CD4-positive, alpha-beta T cell treated with Interleukin-6 at 100 ng/mL for 8 hours (primary cell): ENCODE results near the gene RRP9.
A peak's percentile ranks its signal among the peaks of the same experiment; 100 is the strongest.

Experiments used
- DNase-seq: peaks from one replicate; pipeline ENCODE4 v3.0.0-alpha.2; 2020; ENCODE audit warnings: mixed read lengths, low spot score

Gene RRP9

DNA sequence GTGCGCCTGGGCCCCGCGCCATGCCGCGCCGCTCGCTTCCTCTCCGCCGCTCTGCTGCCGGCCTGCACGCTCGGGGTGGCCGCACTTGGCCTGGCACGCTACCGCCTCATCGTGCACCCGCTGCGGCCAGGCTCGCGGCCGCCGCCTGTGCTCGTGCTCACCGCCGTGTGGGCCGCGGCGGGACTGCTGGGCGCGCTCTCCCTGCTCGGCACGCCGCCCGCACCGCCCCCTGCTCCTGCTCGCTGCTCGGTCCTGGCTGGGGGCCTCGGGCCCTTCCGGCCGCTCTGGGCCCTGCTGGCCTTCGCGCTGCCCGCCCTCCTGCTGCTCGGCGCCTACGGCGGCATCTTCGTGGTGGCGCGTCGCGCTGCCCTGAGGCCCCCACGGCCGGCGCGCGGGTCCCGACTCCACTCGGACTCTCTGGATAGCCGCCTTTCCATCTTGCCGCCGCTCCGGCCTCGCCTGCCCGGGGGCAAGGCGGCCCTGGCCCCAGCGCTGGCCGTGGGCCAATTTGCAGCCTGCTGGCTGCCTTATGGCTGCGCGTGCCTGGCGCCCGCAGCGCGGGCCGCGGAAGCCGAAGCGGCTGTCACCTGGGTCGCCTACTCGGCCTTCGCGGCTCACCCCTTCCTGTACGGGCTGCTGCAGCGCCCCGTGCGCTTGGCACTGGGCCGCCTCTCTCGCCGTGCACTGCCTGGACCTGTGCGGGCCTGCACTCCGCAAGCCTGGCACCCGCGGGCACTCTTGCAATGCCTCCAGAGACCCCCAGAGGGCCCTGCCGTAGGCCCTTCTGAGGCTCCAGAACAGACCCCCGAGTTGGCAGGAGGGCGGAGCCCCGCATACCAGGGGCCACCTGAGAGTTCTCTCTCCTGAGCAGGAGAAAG is 14.4 kb upstream of the RRP9 start:
- no peak for DNase-seq

DNA sequence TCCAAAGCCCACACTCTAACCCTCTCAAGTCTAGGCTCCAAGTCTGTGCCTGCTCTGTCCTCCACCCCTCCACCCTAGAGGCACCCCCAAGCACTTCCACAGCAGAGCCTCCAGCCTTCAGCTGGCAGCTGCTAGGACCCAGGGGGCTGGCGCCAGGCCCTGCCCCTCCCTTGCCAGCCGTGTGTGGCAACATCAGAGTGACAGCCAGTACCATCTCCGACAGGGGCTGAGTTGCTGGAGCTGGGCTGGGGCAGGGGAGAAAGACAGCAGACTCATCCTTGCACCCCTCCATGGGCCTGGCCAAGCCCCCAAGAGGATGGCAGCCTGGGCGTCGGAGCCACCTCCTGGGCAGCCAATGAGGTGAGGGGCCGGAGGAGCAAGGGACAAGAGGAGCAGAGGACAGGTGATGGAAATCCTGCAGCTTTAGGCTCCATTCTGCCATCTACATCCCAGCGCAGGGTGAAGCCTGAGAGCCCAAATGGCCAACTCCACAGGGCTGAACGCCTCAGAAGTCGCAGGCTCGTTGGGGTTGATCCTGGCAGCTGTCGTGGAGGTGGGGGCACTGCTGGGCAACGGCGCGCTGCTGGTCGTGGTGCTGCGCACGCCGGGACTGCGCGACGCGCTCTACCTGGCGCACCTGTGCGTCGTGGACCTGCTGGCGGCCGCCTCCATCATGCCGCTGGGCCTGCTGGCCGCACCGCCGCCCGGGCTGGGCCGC is 13.6 kb upstream of the RRP9 start, which contains the start of gene GPR62:
Gene GPR62 (plus strand): TSS at position 207 of the 718 bp plus-strand sequence. CDS start 272 bp downstream, at position 479.
- no peak for DNase-seq

DNA sequence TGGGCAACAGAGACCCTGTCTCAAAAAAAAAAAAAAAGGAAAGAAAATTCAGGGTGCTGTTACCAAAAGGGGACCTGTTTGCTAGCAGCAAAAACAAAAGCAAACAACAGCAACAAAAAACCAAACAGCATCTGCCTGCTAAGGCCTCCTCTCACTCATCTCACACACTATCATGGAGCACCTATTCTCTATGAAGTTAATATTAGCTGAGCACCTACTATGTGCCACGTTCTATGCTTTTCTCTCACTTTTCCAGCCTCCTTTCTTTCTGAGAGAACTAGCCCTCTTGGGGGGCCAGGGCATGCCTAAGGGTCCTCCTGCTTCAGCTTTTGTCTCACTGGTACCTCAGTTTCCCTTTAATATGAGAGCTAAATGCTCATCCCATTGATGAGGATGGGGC is 13.0 kb upstream of the RRP9 start:
- no peak for DNase-seq

DNA sequence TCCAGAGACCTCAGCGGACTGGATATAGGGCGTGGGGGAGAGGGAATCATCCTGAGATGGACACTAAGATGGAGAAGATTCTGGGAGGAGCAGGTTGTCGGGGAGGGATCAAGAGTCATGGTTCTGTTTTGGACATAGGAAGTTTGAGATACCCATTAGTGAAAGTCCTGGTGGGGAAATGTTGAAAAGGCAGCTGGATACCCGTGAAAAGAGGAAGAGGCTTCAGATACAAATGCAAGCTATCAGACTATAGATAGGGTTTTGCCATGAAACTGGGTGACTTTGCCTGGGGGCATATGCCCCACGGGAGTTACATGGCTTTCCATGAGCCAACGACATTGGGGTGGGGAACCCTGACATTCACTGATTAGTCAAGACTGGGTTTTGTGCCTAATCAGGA is 12.4 kb upstream of the RRP9 start:
- DNase-seq: no peak

DNA sequence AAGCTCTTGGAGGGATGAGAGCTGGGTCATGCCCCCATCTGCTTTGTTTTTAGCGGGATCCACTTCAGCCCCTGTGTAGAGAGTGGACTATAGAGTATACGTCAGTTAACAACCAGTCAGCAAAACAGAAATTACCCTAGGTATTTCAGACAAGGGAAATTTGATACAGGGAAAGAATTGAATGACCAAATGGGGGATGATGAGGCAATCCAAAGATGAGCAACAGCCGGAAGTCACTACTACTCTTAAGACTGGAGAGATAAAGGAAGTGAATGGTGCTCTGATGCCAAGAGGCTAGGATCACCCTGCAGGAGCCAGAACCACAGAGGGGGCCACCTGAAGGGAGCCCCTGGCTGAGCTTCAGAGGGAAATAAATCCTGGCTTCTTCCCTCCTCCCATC is 11.7 kb upstream of the RRP9 start:
- DNase-seq: no peak

DNA sequence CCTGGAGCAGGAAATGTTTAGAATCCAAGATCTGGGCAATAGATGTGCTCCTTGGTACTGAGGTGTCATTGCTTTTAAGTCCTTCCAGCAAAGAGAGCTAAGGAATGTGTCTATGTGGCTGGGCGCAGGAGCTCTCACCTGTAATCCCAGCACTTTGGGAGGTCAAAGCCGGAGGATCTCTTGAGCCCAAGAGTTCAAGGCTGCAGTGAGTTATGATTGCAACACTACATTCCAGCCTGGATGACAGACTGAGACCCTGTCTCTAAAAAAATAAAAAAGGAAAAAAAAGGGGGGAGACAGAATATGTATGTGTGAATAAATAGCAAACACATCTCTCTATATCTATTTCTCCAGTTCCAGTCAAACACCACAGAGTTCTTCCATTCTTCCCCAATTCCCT is 9.2 kb upstream of the RRP9 start:
- DNase-seq: no peak

DNA sequence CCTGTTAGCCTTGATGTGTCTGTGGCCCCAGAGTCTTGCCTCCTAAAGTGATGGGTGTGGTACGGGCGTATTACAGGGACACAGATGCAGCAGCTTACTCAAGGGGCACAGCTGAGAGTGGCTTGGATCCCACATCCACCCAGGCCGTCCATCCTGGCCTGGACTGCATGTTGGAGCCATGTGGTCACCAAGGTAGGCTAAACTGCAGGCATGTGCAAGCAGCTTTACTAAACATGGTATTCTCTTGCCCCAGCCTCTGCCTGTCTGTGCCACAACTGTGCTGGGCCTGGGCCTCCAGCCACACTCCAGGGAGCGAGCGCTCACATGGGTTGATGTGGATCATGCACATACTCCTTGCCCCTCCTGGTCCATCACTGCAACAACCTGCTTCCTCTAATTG is 7.4 kb upstream of the RRP9 start:
- no peak for DNase-seq

DNA sequence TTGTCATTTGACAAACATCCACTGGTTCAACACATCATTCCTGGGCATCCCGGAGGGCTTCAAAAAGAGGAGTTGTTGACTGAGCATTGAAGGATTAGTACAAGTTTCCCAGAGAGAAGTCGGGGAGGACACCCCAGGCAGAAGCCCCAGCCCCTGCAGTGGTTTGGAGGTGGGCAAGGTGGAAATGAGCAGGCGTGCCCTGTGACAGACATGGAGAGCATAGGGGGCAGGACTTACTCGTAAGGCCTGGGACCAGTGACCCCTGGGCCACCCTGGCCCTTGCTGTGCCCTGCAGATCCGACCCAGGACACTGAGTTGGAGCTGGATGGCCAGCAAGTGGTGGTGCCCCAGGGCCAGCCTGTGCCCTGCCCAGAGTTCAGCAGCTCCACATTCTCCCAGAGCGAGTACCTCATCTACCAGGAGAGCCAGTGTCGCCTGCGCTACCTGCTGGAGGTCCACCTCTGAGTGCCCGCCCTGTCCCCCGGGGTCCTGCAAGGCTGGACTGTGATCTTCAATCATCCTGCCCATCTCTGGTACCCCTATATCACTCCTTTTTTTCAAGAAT is 6.4 kb upstream of the RRP9 start:
- no peak for DNase-seq

DNA sequence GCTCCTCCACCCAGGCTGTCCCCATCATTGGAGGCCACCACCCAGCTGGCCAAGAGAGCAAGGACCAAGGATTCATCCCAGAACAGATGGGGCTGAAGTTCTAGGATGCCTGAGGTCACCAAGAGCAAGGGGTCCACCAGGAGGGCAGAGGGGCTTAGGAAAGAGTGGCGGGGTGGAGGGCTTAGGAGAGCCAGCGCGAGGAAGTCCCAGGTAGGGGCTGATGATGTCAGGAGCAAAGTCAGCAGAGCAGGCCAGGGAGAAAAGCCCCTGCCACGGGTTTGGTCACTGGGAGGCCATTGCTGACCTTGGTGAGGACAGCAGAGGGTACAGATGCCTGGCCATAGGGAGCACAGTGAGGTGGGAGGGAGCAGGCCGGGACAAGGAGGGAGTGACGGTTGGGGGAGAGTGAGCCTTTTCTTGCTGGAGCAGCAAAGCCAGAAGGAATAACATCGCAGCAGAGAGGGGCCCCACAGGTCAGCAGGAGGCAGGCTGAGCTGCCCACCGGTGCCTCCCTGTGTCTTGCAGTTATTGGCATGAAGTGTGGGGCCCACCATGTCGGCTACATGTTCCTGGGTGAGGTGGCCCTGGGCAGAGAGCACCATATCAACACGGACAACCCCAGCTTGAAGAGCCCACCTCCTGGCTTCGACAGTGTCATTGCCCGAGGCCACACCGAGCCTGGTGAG is 5.7 kb upstream of the RRP9 start:
- no peak for DNase-seq

DNA sequence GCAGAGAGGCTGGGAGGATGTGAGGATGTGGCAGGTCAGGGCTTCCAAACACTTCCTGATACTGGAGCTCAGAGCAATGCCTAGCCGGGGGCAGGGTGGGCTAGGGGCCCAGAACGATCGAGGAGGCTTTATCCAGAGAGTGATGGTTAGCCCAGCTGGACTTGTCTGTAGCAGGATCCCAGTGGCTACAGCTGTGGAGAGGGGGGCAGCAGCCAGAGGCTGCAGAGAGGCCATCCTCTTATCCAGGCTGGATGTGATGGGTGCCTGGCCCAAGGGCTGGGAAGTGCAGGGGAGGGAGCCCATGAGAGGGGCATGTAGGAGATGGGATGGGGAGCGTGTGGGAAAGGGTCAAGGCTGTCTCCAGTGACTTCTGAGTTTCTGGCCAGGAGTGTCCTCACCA is 5.1 kb upstream of the RRP9 start:
- no peak for DNase-seq

DNA sequence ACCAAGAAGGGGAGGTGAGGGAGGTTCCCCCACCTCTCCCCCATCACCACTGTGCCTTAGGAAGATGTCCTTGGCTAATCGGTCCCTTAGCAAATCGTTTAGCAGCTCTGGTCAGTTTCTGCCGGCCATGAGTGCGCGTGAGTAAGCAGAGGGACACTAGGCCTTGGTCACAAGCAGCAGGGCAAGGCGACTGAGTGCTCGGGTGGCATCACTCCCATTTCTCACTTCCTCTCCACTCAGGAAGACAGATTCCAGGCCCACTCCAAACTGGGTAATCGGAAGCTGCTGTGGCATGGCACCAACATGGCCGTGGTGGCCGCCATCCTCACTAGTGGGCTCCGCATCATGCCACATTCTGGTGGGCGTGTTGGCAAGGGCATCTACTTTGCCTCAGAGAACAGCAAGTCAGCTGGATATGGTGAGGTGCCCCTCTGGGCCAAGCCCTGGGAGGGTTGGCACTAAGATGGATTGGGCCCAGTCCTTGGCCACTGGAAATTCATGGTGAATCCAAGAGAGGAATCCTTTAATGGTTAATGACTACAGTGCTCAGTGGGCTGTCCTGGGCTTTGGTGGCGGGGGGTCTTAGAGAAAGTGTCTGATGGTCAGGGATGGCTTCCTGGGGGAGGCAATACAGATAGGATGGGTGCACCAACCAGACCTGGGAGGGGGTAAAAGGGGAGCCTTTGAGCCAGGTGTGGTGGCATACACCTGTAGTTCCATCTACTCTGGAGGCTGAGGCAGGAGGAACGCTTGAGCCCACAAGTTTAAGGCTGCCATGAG is 4.4 kb upstream of the RRP9 start:
- DNase-seq: no peak

DNA sequence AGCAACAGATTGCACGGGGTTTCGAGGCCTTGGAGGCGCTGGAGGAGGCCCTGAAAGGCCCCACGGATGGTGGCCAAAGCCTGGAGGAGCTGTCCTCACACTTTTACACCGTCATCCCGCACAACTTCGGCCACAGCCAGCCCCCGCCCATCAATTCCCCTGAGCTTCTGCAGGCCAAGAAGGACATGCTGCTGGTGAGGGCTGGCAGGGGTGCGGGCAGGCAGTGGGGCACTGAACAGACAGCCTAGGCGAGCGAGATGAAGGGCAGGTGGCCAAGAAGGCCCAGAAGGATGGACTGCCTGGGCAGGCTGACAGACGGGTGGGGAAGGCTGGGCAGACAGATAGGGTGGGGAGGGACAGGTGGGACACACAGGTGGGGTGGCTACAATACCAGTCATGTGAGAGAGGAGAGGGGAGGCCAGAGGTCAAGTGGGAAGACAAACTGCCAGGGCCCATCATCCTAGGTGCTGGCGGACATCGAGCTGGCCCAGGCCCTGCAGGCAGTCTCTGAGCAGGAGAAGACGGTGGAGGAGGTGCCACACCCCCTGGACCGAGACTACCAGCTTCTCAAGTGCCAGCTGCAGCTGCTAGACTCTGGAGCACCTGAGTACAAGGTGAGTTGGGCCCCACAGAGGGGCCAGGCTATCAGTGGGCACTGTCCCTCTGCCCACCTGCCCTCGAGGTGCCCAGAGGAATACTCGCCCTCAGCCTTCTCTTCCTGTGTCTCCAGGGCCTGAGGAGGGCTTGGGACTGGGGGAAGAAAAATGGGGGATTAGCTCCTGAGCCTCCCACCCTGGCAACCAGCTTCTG is 3.5 kb upstream of the RRP9 start:
- no peak for DNase-seq

DNA sequence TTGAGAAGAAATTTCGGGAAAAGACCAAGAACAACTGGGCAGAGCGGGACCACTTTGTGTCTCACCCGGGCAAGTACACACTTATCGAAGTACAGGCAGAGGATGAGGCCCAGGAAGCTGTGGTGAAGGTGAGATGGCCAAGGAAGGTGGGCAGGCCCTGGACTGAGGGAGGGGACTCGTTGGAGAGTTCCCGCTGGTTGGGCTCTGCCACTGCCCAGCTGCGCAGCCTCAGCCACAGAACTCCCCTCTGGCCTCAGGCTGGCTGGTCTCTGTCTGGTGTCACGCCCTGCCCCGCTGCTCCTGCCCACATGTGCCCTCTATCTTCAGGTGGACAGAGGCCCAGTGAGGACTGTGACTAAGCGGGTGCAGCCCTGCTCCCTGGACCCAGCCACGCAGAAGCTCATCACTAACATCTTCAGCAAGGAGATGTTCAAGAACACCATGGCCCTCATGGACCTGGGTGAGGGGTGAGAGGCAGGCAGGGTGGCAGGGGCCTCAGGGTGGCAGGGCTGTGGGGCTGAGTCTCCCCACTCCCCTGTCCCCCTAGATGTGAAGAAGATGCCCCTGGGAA is 2.8 kb upstream of the RRP9 start:
- DNase-seq: no peak

DNA sequence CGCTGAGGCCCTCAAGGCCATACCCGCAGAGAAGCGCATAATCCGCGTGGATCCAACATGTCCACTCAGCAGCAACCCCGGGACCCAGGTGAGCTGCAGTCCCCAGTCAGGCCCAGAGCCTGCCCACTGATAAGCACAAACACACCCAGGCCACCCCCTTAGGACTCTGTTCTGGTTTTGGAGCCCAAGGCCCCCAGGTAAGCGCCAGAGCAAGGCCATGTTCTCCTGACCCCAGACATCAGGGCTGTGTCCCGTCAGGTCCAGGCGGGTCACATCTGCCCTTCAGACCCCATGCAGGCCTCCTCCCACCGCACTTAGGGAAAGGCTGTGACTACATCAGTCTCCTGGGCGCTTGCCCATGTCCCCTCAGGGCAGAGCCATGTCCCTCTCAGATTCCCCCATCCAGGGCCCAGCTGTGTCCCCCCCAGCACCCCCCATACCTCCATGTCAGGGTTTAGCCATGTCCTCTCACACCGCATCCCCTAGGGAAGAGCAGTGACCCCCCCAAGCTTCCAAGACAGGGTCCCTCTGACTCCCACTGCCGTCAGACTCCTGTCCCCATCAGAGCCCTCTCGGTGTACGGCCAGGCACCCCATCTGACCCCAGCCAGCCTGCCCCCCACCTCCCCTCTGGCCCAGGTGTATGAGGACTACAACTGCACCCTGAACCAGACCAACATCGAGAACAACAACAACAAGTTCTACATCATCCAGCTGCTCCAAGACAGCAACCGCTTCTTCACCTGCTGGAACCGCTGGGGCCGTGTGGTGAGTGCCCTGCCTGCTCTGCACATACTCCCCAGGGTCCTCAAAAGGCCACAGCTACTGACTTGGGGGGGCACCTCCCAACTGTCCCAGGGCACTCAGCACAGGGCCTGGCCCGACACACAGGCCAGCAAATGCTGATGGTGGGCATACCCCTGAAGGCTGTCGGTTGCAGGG is 2.0 kb upstream of the RRP9 start:
- DNase-seq: no peak

DNA sequence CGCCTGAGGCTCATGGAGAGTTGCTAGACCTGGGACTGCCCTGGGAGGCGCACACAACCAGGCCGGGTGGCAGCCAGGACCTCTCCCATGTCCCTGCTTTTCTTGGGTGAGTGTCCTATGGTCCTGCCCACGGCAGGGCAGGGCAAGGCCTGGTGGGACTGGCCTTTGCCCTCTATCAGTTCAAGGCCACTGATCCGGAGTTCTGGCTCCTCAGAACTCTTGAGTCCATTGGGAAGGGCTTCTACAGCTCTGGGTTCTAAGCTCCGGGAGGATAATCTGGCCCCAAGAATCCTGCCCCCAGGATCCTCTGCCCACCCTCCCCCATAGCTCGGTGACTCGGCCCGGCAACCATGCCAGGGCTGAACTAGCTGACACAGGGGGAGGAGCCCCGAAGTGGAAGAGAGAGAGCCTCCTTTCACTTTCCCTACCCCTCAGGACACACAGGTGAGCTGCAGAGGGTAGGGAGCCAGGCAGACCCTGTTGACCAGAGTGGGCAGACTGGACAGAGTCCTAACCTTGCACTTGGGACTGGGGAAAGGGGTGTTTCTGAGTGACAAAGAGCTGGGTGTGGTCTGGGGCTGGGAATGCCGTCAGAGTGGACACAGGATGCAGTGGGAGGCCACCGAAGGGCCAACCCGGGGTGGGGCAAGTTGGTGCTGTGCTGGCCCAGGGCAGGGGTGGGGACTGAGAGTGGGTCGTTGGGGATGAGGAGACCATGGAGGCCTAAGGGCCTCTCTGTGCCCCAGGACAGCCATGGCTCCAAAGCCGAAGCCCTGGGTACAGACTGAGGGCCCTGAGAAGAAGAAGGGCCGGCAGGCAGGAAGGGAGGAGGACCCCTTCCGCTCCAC is 1.1 kb upstream of the RRP9 start:
- DNase-seq: peak; percentile 56

DNA sequence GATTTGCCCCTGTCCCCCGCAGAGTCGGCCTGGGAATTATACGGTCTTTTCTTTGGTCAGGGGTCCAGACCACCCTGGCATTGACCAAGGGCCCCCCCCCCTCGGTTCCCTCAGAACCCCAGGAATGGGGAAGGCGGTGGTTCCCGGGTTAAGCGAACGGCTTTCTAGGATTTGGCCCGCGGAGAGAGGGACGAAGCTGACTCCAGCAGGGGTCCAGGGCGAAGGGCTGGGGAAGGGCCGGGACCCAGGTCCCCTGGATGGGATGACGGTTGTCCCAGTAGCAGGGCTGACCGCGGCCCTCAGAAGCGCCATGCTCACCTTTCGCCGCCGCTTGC is 274 bp downstream of the RRP9 start:
- no peak for DNase-seq

DNA sequence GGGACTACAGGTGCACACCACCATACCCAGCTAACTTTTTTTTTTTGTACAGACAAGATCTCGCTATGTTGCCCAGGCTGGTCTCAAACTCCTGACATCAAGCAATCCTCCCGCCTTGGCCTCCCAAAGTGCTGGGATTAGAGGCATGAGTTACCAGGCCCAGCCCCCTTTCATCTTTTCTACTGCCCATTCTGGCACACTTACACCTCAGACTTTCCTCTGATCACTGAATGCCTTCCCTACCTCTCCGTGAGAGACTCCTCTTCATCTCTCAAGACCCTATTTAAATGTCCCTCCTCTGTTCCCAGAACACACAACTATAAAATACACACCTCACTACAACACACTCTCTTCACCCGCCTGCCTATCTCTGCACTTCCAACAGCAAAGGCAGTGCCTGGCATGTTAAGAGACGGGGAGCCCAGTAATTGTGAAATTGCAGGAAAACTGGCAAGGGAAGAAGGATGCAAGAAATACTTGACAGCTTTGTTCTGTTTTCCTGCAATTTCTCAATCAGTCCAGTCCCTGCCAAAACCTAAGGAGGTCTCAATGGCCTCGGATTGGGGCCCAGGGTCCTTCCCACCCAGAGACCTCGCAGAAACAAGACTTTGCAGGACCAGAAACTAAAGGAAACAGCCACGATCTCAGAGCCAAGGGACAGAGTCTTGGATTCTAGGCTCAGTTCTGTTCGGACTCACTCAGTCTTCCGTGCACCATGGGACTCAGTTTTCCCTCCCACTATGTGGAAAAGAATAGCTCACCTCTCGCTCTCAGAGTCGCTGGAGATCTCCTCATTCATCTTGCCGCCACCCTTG is 849 bp downstream of the RRP9 start:
- DNase-seq: no peak
